ENCODE measurements around the gene MPRIP. TPM values are rescaled to one million over a fixed set of nuclear protein-coding genes. Genes with fewer than 3 reads are reported as not detected.
A peak's percentile ranks its signal among the peaks of the same experiment; 100 is the strongest.

MPRIP gene
- total RNA-seq, 2 donors from 2014 or later = 147 to 269 TPM

- ATAC-seq = no peak
- WGBS, 2 donors = 56 to 61% methylated on average over 7 of the region's 7 CpGs
- TF ChIP-seq, protein P1, sequence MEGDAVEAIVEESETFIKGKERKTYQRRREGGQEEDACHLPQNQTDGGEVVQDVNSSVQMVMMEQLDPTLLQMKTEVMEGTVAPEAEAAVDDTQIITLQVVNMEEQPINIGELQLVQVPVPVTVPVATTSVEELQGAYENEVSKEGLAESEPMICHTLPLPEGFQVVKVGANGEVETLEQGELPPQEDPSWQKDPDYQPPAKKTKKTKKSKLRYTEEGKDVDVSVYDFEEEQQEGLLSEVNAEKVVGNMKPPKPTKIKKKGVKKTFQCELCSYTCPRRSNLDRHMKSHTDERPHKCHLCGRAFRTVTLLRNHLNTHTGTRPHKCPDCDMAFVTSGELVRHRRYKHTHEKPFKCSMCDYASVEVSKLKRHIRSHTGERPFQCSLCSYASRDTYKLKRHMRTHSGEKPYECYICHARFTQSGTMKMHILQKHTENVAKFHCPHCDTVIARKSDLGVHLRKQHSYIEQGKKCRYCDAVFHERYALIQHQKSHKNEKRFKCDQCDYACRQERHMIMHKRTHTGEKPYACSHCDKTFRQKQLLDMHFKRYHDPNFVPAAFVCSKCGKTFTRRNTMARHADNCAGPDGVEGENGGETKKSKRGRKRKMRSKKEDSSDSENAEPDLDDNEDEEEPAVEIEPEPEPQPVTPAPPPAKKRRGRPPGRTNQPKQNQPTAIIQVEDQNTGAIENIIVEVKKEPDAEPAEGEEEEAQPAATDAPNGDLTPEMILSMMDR (IDR thresholded peaks at IDR 0.05) = no peak
- TF ChIP-seq POLR2A (IDR thresholded peaks at IDR 0.05) = no peak
- Histone ChIP-seq H3K27me3 (no peaks in the 10 kb centered on the region), H3K9me3 (no peaks in the 10 kb centered on the region), H3K36me3 (replicated peaks in 1 of 2; ENCODE audit: insufficient read depth in 1 of 2, low read depth in 2 of 2) (no peaks in the 10 kb centered on the region), H3K4me1 (peaks cover 27% of the 10 kb centered on the region), H3K4me3 (no peak overlapping the region), H3K27ac (peak overlapping the region in 3 of 4 donors; percentile 2 to 14 (median 4))
- no peak for DNase-seq
- intact Hi-C loops (cut with DNase I) = no loop called here
These were observed 8.8 kb upstream of the MPRIP start for GRCh38 chr17:17033466-17033865.

DNA sequence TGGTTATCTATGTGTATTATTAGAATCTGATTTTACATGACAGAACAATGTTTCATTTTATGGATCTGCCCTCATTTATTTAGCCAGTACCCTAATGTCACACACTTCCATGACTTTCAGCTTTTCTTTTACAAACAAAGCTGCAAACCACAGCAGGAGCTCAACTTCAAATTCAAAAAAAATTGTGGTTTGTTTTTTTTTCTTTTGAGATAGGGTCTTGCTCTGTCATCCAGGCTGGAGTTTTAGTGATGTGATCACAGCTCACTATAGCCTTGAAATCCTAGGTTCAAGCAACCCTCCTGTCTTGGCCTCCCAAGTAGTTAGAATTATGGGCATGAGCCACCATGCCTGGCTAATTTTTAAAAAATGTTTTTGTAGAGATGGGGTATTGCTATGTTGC lies 8.2 kb upstream of the MPRIP start:
- Histone ChIP-seq H3K27ac (peak overlapping the region in 1 of 4 donors; percentile 4), H3K4me3 (no peak overlapping the region), H3K27me3 (no peaks in the 10 kb centered on the region), H3K9me3 (no peaks in the 10 kb centered on the region), H3K36me3 (replicated peaks in 1 of 2; ENCODE audit: insufficient read depth in 1 of 2, low read depth in 2 of 2) (no peaks in the 10 kb centered on the region), H3K4me1 (peaks cover 23% of the 10 kb centered on the region)
- no peak for DNase-seq
- no peak for ATAC-seq
- TF ChIP-seq, protein P1 (IDR thresholded peaks at IDR 0.05) = no peak
- TF ChIP-seq POLR2A (IDR thresholded peaks at IDR 0.05) = no peak
- intact Hi-C loops (cut with DNase I) = no loop called here

DNA sequence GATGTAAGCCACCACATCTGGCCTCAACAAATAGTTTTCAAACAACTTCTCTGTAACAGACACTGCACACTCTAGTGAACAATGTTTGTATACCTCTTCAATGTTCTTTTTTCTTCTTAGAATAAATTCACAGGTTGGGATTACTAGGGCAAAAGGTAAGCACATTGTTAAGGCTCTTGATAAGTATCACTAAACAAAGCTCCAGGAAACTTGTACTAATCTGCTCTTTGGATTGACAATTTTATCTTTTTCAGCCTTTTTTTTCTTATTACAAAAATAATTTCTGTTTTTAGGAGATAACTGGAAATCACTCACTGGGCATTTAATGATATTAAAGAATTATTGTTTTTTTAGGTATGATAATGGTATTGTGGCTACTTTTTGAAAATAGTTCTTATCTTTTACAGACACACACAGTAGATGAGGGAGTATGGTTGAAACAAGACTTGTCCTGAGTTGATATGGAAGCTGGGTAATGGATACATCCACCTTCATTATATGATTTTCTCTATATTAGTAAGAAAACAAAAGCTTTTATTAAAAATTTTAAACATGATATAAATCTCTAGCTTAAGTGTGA lies 7.7 kb upstream of the MPRIP start:
- Histone ChIP-seq H3K4me3 (no peak overlapping the region), H3K4me1 (peaks cover 18% of the 10 kb centered on the region), H3K9me3 (no peaks in the 10 kb centered on the region), H3K36me3 (replicated peaks in 1 of 2; ENCODE audit: insufficient read depth in 1 of 2, low read depth in 2 of 2) (no peaks in the 10 kb centered on the region), H3K27ac (no peak overlapping the region), H3K27me3 (no peaks in the 10 kb centered on the region)
- no peak for DNase-seq
- TF ChIP-seq, protein P1 (IDR thresholded peaks at IDR 0.05) = no peak
- TF ChIP-seq POLR2A (IDR thresholded peaks at IDR 0.05) = no peak
- no peak for ATAC-seq
- intact Hi-C loops (cut with DNase I) = no loop called here

DNA sequence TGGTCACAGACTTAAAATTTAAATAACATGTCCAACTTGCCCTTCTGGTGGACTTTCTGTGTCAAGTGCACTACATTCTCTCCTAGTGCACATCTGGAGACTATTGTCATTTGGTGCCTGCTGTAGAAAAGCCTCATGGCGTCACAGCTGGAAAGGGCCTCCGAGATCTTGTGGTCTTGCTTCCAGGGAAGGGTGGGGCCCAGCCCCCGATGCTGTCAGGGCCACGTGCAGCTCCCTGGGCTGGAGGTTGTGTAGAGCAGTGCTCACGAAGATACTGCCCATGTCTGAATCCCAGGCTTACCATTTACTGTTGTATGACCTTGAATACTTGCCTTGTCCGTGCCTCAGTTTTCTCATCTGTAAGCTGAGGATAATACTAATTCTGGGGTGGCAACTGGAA lies 6.8 kb upstream of the MPRIP start:
- H3K4me1 ChIP-seq = peaks cover 18% of the 10 kb centered on the region
- 70 to 84% methylated on average over 6 of the region's 6 CpGs for WGBS, 2 donors
- DNase-seq (no peak), ATAC-seq (no peak)
- intact Hi-C loops (cut with DNase I) = no loop called here
- no peaks in the 10 kb centered on the region for H3K36me3 ChIP-seq (replicated peaks in 1 of 2; ENCODE audit: insufficient read depth in 1 of 2, low read depth in 2 of 2)
- TF ChIP-seq, protein P1 (IDR thresholded peaks at IDR 0.05) = no peak
- no peak for TF ChIP-seq POLR2A (IDR thresholded peaks at IDR 0.05)
- H3K4me3 ChIP-seq = no peak overlapping the region
- no peak overlapping the region for H3K27ac ChIP-seq
- no peaks in the 10 kb centered on the region for H3K9me3 ChIP-seq
- no peaks in the 10 kb centered on the region for H3K27me3 ChIP-seq

- TF ChIP-seq, protein P1 (IDR thresholded peaks at IDR 0.05) = no peak
- TF ChIP-seq POLR2A (IDR thresholded peaks at IDR 0.05) = no peak
- Histone ChIP-seq H3K9me3 (no peaks in the 10 kb centered on the region), H3K4me1 (peaks cover 21% of the 10 kb centered on the region), H3K36me3 (replicated peaks in 1 of 2; ENCODE audit: insufficient read depth in 1 of 2, low read depth in 2 of 2) (no peaks in the 10 kb centered on the region), H3K27ac (peak overlapping the region in 1 of 4 donors; percentile 62), H3K4me3 (no peak overlapping the region), H3K27me3 (no peaks in the 10 kb centered on the region)
- intact Hi-C loops (cut with DNase I) = no loop called here
- no peak for ATAC-seq
- DNase-seq = no peak
- 79 to 83% methylated on average over 12 of the region's 12 CpGs for WGBS, 2 donors
These were observed 6.2 kb upstream of the MPRIP start for GRCh38 chr17:17035920-17036523.

Measured in body of pancreas (tissue), 4 donors.